GM12874 (cell line): ENCODE measurements around the gene CDK14.

Experiments
- TF ChIP-seq, protein P1 (sequence below): IDR thresholded peaks from 2 replicates; pipeline ENCODE4 v1.5.1; 2011; ENCODE audit warnings: low read depth, mild to moderate bottlenecking, control low read depth, low read length, moderate library complexity; ENCODE audit not compliant: insufficient read depth

CDK14 gene

DNA sequence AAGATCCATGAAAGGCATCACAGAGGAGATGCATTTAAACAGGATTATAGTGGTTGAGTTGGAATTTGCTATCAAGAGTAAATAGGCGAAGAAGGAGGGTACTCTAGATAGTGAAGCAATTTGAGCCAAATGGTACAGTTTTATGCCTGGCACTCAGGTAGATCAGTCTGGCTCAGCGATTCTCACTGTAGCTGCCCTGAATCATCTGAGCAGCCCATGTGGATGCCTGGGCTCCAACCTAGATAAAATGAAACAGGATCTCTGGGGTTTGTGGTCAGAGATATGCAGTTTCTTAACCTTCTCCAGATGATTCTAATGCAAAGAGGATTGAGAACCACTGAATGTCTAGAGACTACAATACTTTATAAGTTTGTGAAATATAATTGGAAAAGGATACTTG is 386.1 kb downstream of the CDK14 start:
- TF ChIP-seq, protein P1, sequence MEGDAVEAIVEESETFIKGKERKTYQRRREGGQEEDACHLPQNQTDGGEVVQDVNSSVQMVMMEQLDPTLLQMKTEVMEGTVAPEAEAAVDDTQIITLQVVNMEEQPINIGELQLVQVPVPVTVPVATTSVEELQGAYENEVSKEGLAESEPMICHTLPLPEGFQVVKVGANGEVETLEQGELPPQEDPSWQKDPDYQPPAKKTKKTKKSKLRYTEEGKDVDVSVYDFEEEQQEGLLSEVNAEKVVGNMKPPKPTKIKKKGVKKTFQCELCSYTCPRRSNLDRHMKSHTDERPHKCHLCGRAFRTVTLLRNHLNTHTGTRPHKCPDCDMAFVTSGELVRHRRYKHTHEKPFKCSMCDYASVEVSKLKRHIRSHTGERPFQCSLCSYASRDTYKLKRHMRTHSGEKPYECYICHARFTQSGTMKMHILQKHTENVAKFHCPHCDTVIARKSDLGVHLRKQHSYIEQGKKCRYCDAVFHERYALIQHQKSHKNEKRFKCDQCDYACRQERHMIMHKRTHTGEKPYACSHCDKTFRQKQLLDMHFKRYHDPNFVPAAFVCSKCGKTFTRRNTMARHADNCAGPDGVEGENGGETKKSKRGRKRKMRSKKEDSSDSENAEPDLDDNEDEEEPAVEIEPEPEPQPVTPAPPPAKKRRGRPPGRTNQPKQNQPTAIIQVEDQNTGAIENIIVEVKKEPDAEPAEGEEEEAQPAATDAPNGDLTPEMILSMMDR, result no peak

DNA sequence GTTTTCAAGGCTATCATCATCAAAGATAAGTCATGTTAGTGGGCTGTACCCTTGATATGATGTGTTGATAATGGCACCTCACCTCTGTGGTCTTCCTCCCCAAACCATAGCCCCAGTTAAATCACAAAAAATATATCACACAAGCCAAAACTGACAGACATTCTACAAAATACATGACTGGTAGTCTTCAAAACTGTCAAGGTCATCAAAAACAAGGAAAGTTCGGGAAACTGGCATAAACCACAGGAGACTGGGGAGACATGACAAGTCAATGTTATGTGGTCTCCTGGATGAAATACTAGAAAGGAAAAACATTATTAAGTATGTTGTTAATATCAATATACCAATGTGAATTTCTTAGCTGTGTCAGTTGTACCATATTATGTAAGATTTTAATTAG is 388.6 kb downstream of the CDK14 start:
- TF ChIP-seq, protein P1, result no peak

DNA sequence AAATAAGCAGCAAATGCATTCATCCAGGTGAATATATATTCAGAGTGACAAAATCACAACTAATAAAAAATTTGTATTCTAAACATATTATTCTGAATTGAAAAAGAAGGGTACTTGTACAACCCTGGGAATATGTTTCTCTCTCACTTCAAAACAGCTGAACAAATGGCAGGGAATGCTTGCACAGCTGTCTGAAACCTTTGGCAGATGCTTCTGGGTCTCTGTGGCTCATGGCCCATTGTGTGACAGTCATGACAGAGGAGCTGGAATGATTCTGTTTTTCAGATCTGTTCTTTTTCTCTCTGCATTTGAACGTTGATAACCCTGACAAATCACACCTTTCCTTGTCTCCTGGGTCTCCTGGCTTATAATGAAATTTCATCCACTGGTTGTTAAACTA is 392.4 kb downstream of the CDK14 start:
- TF ChIP-seq, protein P1, result no peak

DNA sequence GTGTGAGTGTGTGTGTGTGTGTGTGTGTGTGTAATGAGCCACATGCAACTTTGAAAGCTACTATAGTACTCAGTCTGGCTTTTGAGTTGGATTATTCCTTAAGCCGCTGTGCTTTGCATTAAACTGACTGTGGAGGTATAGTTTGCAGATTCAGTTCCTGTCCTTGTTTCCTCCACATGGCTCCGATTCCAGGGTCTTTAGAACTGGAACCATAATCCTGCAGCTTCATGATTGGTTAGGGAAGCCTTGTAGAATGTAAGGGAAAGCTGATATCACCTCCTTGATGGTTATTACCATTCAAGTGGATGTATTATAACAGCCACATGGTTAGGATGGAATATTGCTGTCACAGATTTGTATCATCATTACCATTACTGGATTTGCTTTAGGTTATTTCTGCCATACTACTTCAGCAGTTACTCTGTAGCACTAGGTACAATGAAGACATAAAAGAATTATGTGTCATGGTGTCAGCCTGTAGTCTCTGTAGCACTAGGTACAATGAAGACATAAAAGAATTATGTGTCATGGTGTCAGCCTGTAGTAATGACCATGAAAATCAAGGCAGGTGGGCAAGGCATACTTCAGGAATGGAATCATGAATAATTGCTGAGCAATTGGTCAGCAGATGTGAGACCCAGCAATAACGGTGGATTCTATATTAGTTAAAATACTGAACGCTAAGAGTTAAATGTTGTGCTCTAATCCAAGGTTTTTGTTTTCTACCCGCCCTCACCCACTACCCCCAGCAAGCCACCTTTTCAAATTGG is 393.1 kb downstream of the CDK14 start:
- TF ChIP-seq, protein P1, result no peak

DNA sequence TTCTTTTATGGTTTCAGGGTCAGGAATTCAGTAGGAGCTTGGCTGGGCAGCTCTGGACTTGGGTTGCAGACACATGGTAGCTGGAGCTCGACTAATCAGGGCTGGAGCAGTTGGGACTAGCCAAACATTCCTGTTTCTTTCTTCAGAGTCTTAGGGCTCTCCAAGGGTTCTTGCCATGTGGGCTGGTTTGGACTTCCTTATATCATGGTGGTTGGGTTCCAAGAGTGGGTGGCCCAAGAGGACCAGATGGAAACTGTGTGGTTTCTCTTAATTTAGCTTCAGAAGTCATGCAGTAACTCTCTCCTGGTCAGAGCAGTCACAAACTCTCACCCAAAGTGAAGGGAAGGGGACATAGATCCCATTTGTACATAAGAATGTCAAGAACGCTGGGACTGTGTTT is 398.0 kb downstream of the CDK14 start:
- TF ChIP-seq, protein P1, result no peak

DNA sequence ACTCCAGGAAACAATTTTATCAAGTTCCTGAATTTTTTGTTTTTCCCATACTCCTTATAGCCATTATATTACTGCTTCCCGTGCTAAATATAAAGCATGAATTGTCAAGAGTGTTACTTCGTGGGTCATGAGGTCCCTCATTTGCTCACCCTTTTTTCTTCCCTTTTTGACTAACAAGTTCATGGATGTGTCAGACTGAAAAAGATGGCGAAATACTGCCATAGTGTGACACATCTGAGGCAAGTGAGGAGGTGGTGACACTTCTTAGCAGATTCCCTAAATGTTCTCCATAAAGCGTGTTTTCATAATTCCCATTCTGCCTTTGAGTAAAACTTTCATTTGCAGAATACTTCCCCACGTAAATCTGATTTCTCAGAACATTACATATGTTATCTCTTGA is 398.5 kb downstream of the CDK14 start:
- TF ChIP-seq, protein P1, result no peak

DNA sequence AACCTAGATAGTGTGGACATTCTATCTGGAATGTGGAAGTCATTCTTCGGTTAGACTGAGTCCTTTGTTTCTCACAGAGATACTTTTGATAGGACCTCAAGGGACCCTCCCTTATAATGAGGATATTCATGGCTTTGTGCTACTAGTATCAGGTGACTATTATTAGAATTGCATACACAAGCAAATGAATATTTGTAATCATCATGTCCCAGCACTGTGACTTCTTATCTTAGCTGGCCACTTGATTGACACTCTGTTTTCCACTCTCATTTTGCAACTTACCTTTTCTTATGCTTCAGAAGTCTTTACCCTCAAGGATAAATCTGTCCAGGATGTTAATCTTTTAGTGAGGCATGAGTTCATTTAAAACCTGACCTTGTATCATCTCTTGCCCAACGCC is 399.9 kb downstream of the CDK14 start:
- TF ChIP-seq, protein P1, result no peak
